Measurements from ENCODE around the gene BEAN1.
"Not testable (repeated sequence)": the region's sequence is repeated elsewhere in the genome, so short reads cannot be mapped to it uniquely, and the experiment has no call there.

The BEAN1 gene

GRCh38 chr16:66493490-66494401 is 66.7 kb downstream of the BEAN1 start:
- DNase-seq (ENCODE audit: low read depth), result no peak
- H3K4me3 ChIP-seq (ENCODE audit: low read depth, low read length), result no peak overlapping the region

GRCh38 chr16:66494916-66495315 is 67.8 kb downstream of the BEAN1 start:
- no peak overlapping the region for H3K4me3 ChIP-seq (ENCODE audit: low read depth, low read length)
- DNase-seq (ENCODE audit: low read depth), result no peak

- no peak overlapping the region for H3K4me3 ChIP-seq (ENCODE audit: low read depth, low read length)
- DNase-seq (ENCODE audit: low read depth), result no peak
Observed at GRCh38 chr16:66495440-66495839, 68.3 kb downstream of the BEAN1 start.

- not testable (repeated sequence) for DNase-seq (ENCODE audit: low read depth); H3K4me3 ChIP-seq (ENCODE audit: low read depth, low read length)
Observed at GRCh38 chr16:66496226-66496625, 69.1 kb downstream of the BEAN1 start.

GRCh38 chr16:66497921-66498320 is 70.8 kb downstream of the BEAN1 start:
- DNase-seq (ENCODE audit: low read depth); H3K4me3 ChIP-seq (ENCODE audit: low read depth, low read length): not testable (repeated sequence)

GRCh38 chr16:66501563-66501962 is 74.5 kb downstream of the BEAN1 start:
- not testable (repeated sequence) for DNase-seq (ENCODE audit: low read depth); H3K4me3 ChIP-seq (ENCODE audit: low read depth, low read length)

GRCh38 chr16:66502020-66502913 is 75.2 kb downstream of the BEAN1 start:
- DNase-seq (ENCODE audit: low read depth), result no peak
- no peak overlapping the region for H3K4me3 ChIP-seq (ENCODE audit: low read depth, low read length)

- no peak for DNase-seq (ENCODE audit: low read depth)
- H3K4me3 ChIP-seq (ENCODE audit: low read depth, low read length), result no peak overlapping the region
Observed at GRCh38 chr16:66503030-66503429, 75.9 kb downstream of the BEAN1 start.

- H3K4me3 ChIP-seq (ENCODE audit: low read depth, low read length), result no peak overlapping the region
- no peak for DNase-seq (ENCODE audit: low read depth)
Observed at GRCh38 chr16:66503612-66504011, 76.5 kb downstream of the BEAN1 start.

GRCh38 chr16:66507731-66508239 is 80.7 kb downstream of the BEAN1 start:
- DNase-seq (ENCODE audit: low read depth), result no peak
- no peak overlapping the region for H3K4me3 ChIP-seq (ENCODE audit: low read depth, low read length)

GRCh38 chr16:66508248-66508913 is 81.3 kb downstream of the BEAN1 start:
- no peak overlapping the region for H3K4me3 ChIP-seq (ENCODE audit: low read depth, low read length)
- DNase-seq (ENCODE audit: low read depth), result no peak

GRCh38 chr16:66508914-66509496 is 81.9 kb downstream of the BEAN1 start:
- no peak overlapping the region for H3K4me3 ChIP-seq (ENCODE audit: low read depth, low read length)
- DNase-seq (ENCODE audit: low read depth), result no peak

GRCh38 chr16:66509576-66509975 is 82.5 kb downstream of the BEAN1 start:
- no peak for DNase-seq (ENCODE audit: low read depth)
- no peak overlapping the region for H3K4me3 ChIP-seq (ENCODE audit: low read depth, low read length)

- H3K4me3 ChIP-seq (ENCODE audit: low read depth, low read length), result no peak overlapping the region
- DNase-seq (ENCODE audit: low read depth), result no peak
Observed at GRCh38 chr16:66510298-66510697, 83.2 kb downstream of the BEAN1 start.

GRCh38 chr16:66510711-66511601 is 83.9 kb downstream of the BEAN1 start:
- DNase-seq (ENCODE audit: low read depth), result no peak
- H3K4me3 ChIP-seq (ENCODE audit: low read depth, low read length), result no peak overlapping the region

GRCh38 chr16:66511602-66512271 is 84.6 kb downstream of the BEAN1 start:
- no peak for DNase-seq (ENCODE audit: low read depth)
- H3K4me3 ChIP-seq (ENCODE audit: low read depth, low read length), result no peak overlapping the region

- H3K4me3 ChIP-seq (ENCODE audit: low read depth, low read length), result no peak overlapping the region
- no peak for DNase-seq (ENCODE audit: low read depth)
Observed at GRCh38 chr16:66512272-66513110, 85.4 kb downstream of the BEAN1 start.
